ENCODE measurements around the gene LRRN1.

The LRRN1 gene

GRCh38 chr3:3851621-3852323 is 52.5 kb downstream of the LRRN1 start:
- no peak overlapping the region for H3K4me3 ChIP-seq (ENCODE audit: low read depth, low read length)
- no peaks in the 10 kb centered on the region for H3K4me1 ChIP-seq
- H3K27me3 ChIP-seq, result no peaks in the 10 kb centered on the region
- no peaks in the 10 kb centered on the region for H3K36me3 ChIP-seq
- no peak for TF ChIP-seq CTCF (IDR thresholded peaks at IDR 0.05; ENCODE audit: low read depth, low read length)
- DNase-seq, result no peak
- H3K9me3 ChIP-seq, result no peaks in the 10 kb centered on the region

GRCh38 chr3:3853544-3853943 is 54.3 kb downstream of the LRRN1 start:
- Histone ChIP-seq H3K4me1 (no peaks in the 10 kb centered on the region), H3K9me3 (no peaks in the 10 kb centered on the region), H3K36me3 (no peaks in the 10 kb centered on the region), H3K4me3 (ENCODE audit: low read depth, low read length) (no peak overlapping the region), H3K27me3 (no peaks in the 10 kb centered on the region)
- DNase-seq, result no peak
- no peak for TF ChIP-seq CTCF (IDR thresholded peaks at IDR 0.05; ENCODE audit: low read depth, low read length)

GRCh38 chr3:3855056-3855455 is 55.8 kb downstream of the LRRN1 start:
- no peaks in the 10 kb centered on the region for H3K36me3 ChIP-seq
- no peaks in the 10 kb centered on the region for H3K27me3 ChIP-seq
- no peak for DNase-seq
- no peaks in the 10 kb centered on the region for H3K4me1 ChIP-seq
- no peaks in the 10 kb centered on the region for H3K9me3 ChIP-seq
- no peak for TF ChIP-seq CTCF (IDR thresholded peaks at IDR 0.05; ENCODE audit: low read depth, low read length)
- no peak overlapping the region for H3K4me3 ChIP-seq (ENCODE audit: low read depth, low read length)

- Histone ChIP-seq H3K27me3 (no peaks in the 10 kb centered on the region), H3K4me1 (no peaks in the 10 kb centered on the region), H3K36me3 (no peaks in the 10 kb centered on the region), H3K9me3 (no peaks in the 10 kb centered on the region), H3K4me3 (ENCODE audit: low read depth, low read length) (no peak overlapping the region)
- no peak for TF ChIP-seq CTCF (IDR thresholded peaks at IDR 0.05; ENCODE audit: low read depth, low read length)
- no peak for DNase-seq
Measured at GRCh38 chr3:3860235-3860634, 61.0 kb downstream of the LRRN1 start.

GRCh38 chr3:3862534-3862933 is 63.3 kb downstream of the LRRN1 start:
- H3K4me1 ChIP-seq, result no peaks in the 10 kb centered on the region
- no peak for TF ChIP-seq CTCF (IDR thresholded peaks at IDR 0.05; ENCODE audit: low read depth, low read length)
- no peaks in the 10 kb centered on the region for H3K27me3 ChIP-seq
- H3K36me3 ChIP-seq, result no peaks in the 10 kb centered on the region
- DNase-seq, result no peak
- H3K9me3 ChIP-seq, result no peaks in the 10 kb centered on the region
- no peak overlapping the region for H3K4me3 ChIP-seq (ENCODE audit: low read depth, low read length)

- no peaks in the 10 kb centered on the region for H3K36me3 ChIP-seq
- H3K27me3 ChIP-seq, result no peaks in the 10 kb centered on the region
- TF ChIP-seq CTCF (IDR thresholded peaks at IDR 0.05; ENCODE audit: low read depth, low read length), result no peak
- DNase-seq, result no peak
- H3K4me1 ChIP-seq, result no peaks in the 10 kb centered on the region
- H3K4me3 ChIP-seq (ENCODE audit: low read depth, low read length), result no peak overlapping the region
- H3K9me3 ChIP-seq, result no peaks in the 10 kb centered on the region
Measured at GRCh38 chr3:3875491-3875890, 76.3 kb downstream of the LRRN1 start.
